NCI-H146 (cell line): ENCODE results near the gene ZBED5.

ENCODE experiments used
- DNase-seq: peaks from one replicate; lab custom pipeline; 2025; lab: John Stamatoyannopoulos, UW

Gene ZBED5

GRCh38 chr11:10878408-10879214, 20.8 kb upstream of the ZBED5 start:
- peak; percentile 19 for DNase-seq

GRCh38 chr11:10876158-10876557, 18.3 kb upstream of the ZBED5 start:
- no peak for DNase-seq

GRCh38 chr11:10875430-10876021, 17.7 kb upstream of the ZBED5 start:
- DNase-seq = no peak

GRCh38 chr11:10872097-10872496, 14.2 kb upstream of the ZBED5 start:
- DNase-seq = no peak

- no peak for DNase-seq
Measured at GRCh38 chr11:10868352-10868751, 10.5 kb upstream of the ZBED5 start.

GRCh38 chr11:10866893-10867331, 9.1 kb upstream of the ZBED5 start:
- no peak for DNase-seq

- no peak for DNase-seq
Measured at GRCh38 chr11:10865837-10866270, 8.0 kb upstream of the ZBED5 start.

GRCh38 chr11:10864688-10865087, 6.8 kb upstream of the ZBED5 start:
- DNase-seq = no peak

GRCh38 chr11:10862446-10862845, 4.6 kb upstream of the ZBED5 start:
- DNase-seq = no peak

- no peak for DNase-seq
Measured at GRCh38 chr11:10861799-10862198, 3.9 kb upstream of the ZBED5 start.

- no peak for DNase-seq
Measured at GRCh38 chr11:10861047-10861446, 3.2 kb upstream of the ZBED5 start.

GRCh38 chr11:10858439-10859325, 829 bp upstream of the ZBED5 start:
- DNase-seq = peak; percentile 94

- no peak for DNase-seq
Measured at GRCh38 chr11:10857459-10857708, 469 bp downstream of the ZBED5 start.

GRCh38 chr11:10856689-10857458, 979 bp downstream of the ZBED5 start:
- DNase-seq = peak; percentile 64

- DNase-seq = no peak
Measured at GRCh38 chr11:10855295-10855694, 2.6 kb downstream of the ZBED5 start.

- no peak for DNase-seq
Measured at GRCh38 chr11:10847960-10848860, 9.6 kb downstream of the ZBED5 start.

GRCh38 chr11:10846660-10847059, 11.2 kb downstream of the ZBED5 start:
- no peak for DNase-seq

GRCh38 chr11:10845589-10845988, 12.3 kb downstream of the ZBED5 start:
- DNase-seq = no peak

- DNase-seq = no peak
Measured at GRCh38 chr11:10844796-10845195, 13.1 kb downstream of the ZBED5 start.

- no peak for DNase-seq
Measured at GRCh38 chr11:10844356-10844755, 13.5 kb downstream of the ZBED5 start.

GRCh38 chr11:10838881-10839280, 19.0 kb downstream of the ZBED5 start:
- no peak for DNase-seq
